Endothelial cell of umbilical vein (primary cell): Measurements from ENCODE around the gene PRIMPOL.

Experiments
- EZH2 ChIP-seq: IDR thresholded peaks from 2 replicates; pipeline ENCODE4 v1.6.1; 2012; ENCODE audit warnings: borderline replicate concordance, low read depth, mild to moderate bottlenecking, moderate library complexity, low read length, inconsistent platforms; ENCODE audit not compliant: severe bottlenecking
- FOS ChIP-seq: IDR thresholded peaks from 2 replicates; pipeline ENCODE4 v1.6.1; 2011; ENCODE audit warnings: mild to moderate bottlenecking, low read length, moderate library complexity, borderline replicate concordance; ENCODE audit not compliant: insufficient read depth
- GATA2 ChIP-seq: IDR thresholded peaks from 2 replicates; pipeline ENCODE4 v1.7.0; 2011; ENCODE audit warnings: low read depth, mild to moderate bottlenecking, moderate library complexity, mixed read lengths, low read length; ENCODE audit not compliant: insufficient read length, insufficient read depth
- JUN ChIP-seq: IDR thresholded peaks from 2 replicates; pipeline ENCODE4 v1.6.1; 2011; ENCODE audit warnings: borderline replicate concordance, low read depth; ENCODE audit not compliant: insufficient read length, insufficient read depth
- MYC ChIP-seq: IDR thresholded peaks from one replicate; pipeline ENCODE4 v1.6.1; 2011; ENCODE audit warnings: mild to moderate bottlenecking, low read depth, low read length
- POLR2A ChIP-seq: IDR thresholded peaks from 2 replicates; pipeline ENCODE4 v1.6.1; 2012; ENCODE audit warnings: low read depth, mild to moderate bottlenecking, control low read depth, low read length
- POLR2AphosphoS5 ChIP-seq: IDR thresholded peaks from 2 replicates; pipeline ENCODE4 v1.6.1; 2012; ENCODE audit warnings: low read depth, mild to moderate bottlenecking, control low read depth, low read length, moderate library complexity; ENCODE audit not compliant: insufficient read depth
- TF ChIP-seq, protein P1 (sequence below), 2 donors: IDR thresholded peaks; 1 replicate in 1 of 2; 2 replicates in 1 of 2; pipeline ENCODE4 v1.5.1; 2011; ENCODE audit warnings: low read length in 2 of 2, mild to moderate bottlenecking in 2 of 2, moderate library complexity in 2 of 2, control low read depth in 1 of 2, inconsistent platforms in 1 of 2, low read depth in 1 of 2; ENCODE audit not compliant: insufficient read depth in 1 of 2; ENCODE audit errors: extremely low read depth in 1 of 2
- TF ChIP-seq, protein P2 (sequence below): IDR thresholded peaks from 2 replicates; pipeline ENCODE4 v1.6.1; 2011; ENCODE audit not compliant: insufficient read depth, insufficient read length

DNA sequence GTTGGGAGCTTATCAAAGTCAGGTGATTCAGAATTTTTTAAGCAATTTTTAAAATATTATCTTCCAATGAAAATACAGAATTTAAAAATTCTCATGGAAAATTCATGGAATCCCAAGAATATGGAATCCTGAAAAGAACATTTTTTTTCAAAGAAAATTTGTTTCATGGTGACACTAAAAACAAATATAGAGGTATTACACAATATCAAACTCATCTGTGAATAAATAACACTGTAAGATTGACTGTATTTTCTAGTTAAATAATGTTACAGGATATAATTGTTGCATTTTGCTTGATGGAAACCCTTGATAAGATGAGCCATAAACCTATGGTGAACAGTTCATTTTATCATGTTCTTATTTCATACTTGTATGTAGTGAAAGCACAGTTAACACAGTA is 11.4 kb downstream of the PRIMPOL start:
- no peak for TF ChIP-seq POLR2A
- TF ChIP-seq, protein P1, sequence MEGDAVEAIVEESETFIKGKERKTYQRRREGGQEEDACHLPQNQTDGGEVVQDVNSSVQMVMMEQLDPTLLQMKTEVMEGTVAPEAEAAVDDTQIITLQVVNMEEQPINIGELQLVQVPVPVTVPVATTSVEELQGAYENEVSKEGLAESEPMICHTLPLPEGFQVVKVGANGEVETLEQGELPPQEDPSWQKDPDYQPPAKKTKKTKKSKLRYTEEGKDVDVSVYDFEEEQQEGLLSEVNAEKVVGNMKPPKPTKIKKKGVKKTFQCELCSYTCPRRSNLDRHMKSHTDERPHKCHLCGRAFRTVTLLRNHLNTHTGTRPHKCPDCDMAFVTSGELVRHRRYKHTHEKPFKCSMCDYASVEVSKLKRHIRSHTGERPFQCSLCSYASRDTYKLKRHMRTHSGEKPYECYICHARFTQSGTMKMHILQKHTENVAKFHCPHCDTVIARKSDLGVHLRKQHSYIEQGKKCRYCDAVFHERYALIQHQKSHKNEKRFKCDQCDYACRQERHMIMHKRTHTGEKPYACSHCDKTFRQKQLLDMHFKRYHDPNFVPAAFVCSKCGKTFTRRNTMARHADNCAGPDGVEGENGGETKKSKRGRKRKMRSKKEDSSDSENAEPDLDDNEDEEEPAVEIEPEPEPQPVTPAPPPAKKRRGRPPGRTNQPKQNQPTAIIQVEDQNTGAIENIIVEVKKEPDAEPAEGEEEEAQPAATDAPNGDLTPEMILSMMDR (IDR thresholded peaks at IDR 0.05; ENCODE audit: extremely low read depth in 1 of 2, insufficient read depth in 1 of 2, low read depth in 1 of 2, low read length in 2 of 2), result no peak
- no peak for TF ChIP-seq FOS
- no peak for TF ChIP-seq POLR2AphosphoS5
- no peak for TF ChIP-seq MYC
- TF ChIP-seq EZH2, result no peak
- no peak for TF ChIP-seq GATA2
- no peak for TF ChIP-seq JUN
- TF ChIP-seq, protein P2, sequence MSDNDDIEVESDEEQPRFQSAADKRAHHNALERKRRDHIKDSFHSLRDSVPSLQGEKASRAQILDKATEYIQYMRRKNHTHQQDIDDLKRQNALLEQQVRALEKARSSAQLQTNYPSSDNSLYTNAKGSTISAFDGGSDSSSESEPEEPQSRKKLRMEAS, result no peak
